ENCODE results near the gene ICE2. TPM values are rescaled to one million over a fixed set of nuclear protein-coding genes. Genes with fewer than 3 reads are reported as not detected.

Gene ICE2
- total RNA-seq, 1 experiment from 2014 or later: 76.5 TPM

GRCh38 chr15:60392601-60392985 is 86.3 kb downstream of the ICE2 start:
- H3K36me3 ChIP-seq (ENCODE audit: insufficient read depth, low read length, poor library complexity, severe bottlenecking): peaks cover 20% of the 10 kb centered on the region

GRCh38 chr15:60391722-60392315 is 87.1 kb downstream of the ICE2 start:
- TF ChIP-seq EZH2 (IDR thresholded peaks at IDR 0.05; ENCODE audit: borderline replicate concordance, low read depth, low read length, poor library complexity, severe bottlenecking): no peak
- no peak for TF ChIP-seq CTCF (conservative IDR thresholded peaks at IDR 0.05; ENCODE audit: low read depth, low read length)
- peaks cover 79% of the 10 kb centered on the region for H3K4me1 ChIP-seq (ENCODE audit: insufficient read depth, low read length, poor library complexity, severe bottlenecking)
- ChIA-PET POLR2A (ENCODE audit: low non-redundant PET) (no interaction called here), CTCF (interaction anchor here (0.6 kb wide), 1 partner anchor 775 kb away, joined by 4 read pairs; no protein-coding TSS in a partner anchor)
- BruUV-seq (replicated peaks): no TSS peak
- no peak for DNase-seq (ENCODE audit: low spot score)
- H3K9me3 ChIP-seq (ENCODE audit: low read depth, low read length, poor library complexity, severe bottlenecking): no peaks in the 10 kb centered on the region
- H3K36me3 ChIP-seq (ENCODE audit: insufficient read depth, low read length, poor library complexity, severe bottlenecking): peaks cover 20% of the 10 kb centered on the region
- peak overlapping the region; percentile 94 for H3K27ac ChIP-seq (ENCODE audit: low read depth, low read length, poor library complexity, severe bottlenecking)
- intact Hi-C loops (cut with micrococcal nuclease; ENCODE audit: unreplicated experiment): no loop called here
- H3K4me3 ChIP-seq (ENCODE audit: low read depth, low read length, poor library complexity, severe bottlenecking): peak overlapping the region; percentile 15
- no peaks in the 10 kb centered on the region for H3K27me3 ChIP-seq (replicated peaks; ENCODE audit: insufficient read depth, low read depth, low read length, poor library complexity)

More at GRCh38 chr15:60392601-60392985, 86.3 kb downstream of the ICE2 start:
- Histone ChIP-seq H3K4me3 (ENCODE audit: low read depth, low read length, poor library complexity, severe bottlenecking) (peak overlapping the region; percentile 15), H3K4me1 (ENCODE audit: insufficient read depth, low read length, poor library complexity, severe bottlenecking) (peaks cover 76% of the 10 kb centered on the region), H3K27ac (ENCODE audit: low read depth, low read length, poor library complexity, severe bottlenecking) (peak overlapping the region; percentile 94), H3K27me3 (replicated peaks; ENCODE audit: insufficient read depth, low read depth, low read length, poor library complexity) (no peaks in the 10 kb centered on the region), H3K9me3 (ENCODE audit: low read depth, low read length, poor library complexity, severe bottlenecking) (no peaks in the 10 kb centered on the region)
- BruUV-seq (replicated peaks): no TSS peak
- POLR2A ChIA-PET (ENCODE audit: low non-redundant PET): interaction anchor here (1.1 kb wide), 1 partner anchor 18 kb away, joined by 3 read pairs; no protein-coding TSS in a partner anchor
- CTCF ChIA-PET: interaction anchor here (0.6 kb wide), 1 partner anchor 86 kb away, joined by 6 read pairs; no protein-coding TSS in a partner anchor
- intact Hi-C loops (cut with micrococcal nuclease; ENCODE audit: unreplicated experiment): no loop called here
- DNase-seq (ENCODE audit: low spot score): peak; percentile 76
- TF ChIP-seq EZH2 (IDR thresholded peaks at IDR 0.05; ENCODE audit: borderline replicate concordance, low read depth, low read length, poor library complexity, severe bottlenecking): no peak
- TF ChIP-seq CTCF (conservative IDR thresholded peaks at IDR 0.05; ENCODE audit: low read depth, low read length): no peak

- Histone ChIP-seq H3K9me3 (ENCODE audit: low read depth, low read length, poor library complexity, severe bottlenecking) (no peaks in the 10 kb centered on the region), H3K27me3 (replicated peaks; ENCODE audit: insufficient read depth, low read depth, low read length, poor library complexity) (no peaks in the 10 kb centered on the region), H3K4me3 (ENCODE audit: low read depth, low read length, poor library complexity, severe bottlenecking) (peak overlapping the region; percentile 15), H3K4me1 (ENCODE audit: insufficient read depth, low read length, poor library complexity, severe bottlenecking) (peaks cover 83% of the 10 kb centered on the region), H3K36me3 (ENCODE audit: insufficient read depth, low read length, poor library complexity, severe bottlenecking) (peaks cover 15% of the 10 kb centered on the region), H3K27ac (ENCODE audit: low read depth, low read length, poor library complexity, severe bottlenecking) (peak overlapping the region; percentile 94)
- ChIA-PET CTCF (interaction anchor here (0.6 kb wide), 1 partner anchor 774 kb away, joined by 4 read pairs; no protein-coding TSS in a partner anchor), POLR2A (ENCODE audit: low non-redundant PET) (interaction anchor here (0.6 kb wide), 1 partner anchor 452 kb away, joined by 3 read pairs; no protein-coding TSS in a partner anchor)
- peak; percentile 90 for DNase-seq (ENCODE audit: low spot score)
- TF ChIP-seq EZH2 (IDR thresholded peaks at IDR 0.05; ENCODE audit: borderline replicate concordance, low read depth, low read length, poor library complexity, severe bottlenecking) (no peak), CTCF (conservative IDR thresholded peaks at IDR 0.05; ENCODE audit: low read depth, low read length) (no peak)
- no TSS peak for BruUV-seq (replicated peaks)
- intact Hi-C loops (cut with micrococcal nuclease; ENCODE audit: unreplicated experiment): no loop called here
Measured at GRCh38 chr15:60390871-60391501, 88.0 kb downstream of the ICE2 start.
